HG02840 (cell line): Measurements from ENCODE around the gene LRRK2.
A peak's percentile ranks its signal among the peaks of the same experiment; 100 is the strongest.
"Not testable (repeated sequence)": the region's sequence is repeated elsewhere in the genome, so short reads cannot be mapped to it uniquely, and the experiment has no call there.

ENCODE experiments used
- ATAC-seq: cut with Tn5 transposase; IDR thresholded peaks from one replicate; pipeline ENCODE4 v1.9.1; 2021; ENCODE audit warnings: mild to moderate bottlenecking, moderate library complexity, moderate number of reproducible peaks; ENCODE audit not compliant: unreplicated experiment, low FRiP score

Gene LRRK2

DNA sequence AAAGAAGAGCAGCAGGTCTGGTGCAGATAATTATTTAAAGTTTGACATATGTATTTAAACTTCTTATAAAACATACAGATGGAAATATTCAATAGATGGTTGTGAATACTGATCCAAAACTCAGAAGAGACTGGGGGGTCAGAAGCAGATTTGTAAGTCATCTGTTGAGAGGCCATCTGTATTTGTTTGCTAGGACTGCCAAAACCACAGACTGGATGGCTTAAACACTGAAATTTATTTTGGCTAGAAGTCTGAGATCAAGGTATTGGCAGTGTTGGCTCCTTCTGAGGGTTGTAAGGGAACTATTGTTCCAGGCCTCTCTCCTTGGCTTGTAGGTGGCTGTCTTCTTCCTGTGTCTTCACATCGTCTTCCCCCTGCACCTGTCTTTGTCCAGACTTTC is 153.9 kb downstream of the LRRK2 start:
- no peak for ATAC-seq

DNA sequence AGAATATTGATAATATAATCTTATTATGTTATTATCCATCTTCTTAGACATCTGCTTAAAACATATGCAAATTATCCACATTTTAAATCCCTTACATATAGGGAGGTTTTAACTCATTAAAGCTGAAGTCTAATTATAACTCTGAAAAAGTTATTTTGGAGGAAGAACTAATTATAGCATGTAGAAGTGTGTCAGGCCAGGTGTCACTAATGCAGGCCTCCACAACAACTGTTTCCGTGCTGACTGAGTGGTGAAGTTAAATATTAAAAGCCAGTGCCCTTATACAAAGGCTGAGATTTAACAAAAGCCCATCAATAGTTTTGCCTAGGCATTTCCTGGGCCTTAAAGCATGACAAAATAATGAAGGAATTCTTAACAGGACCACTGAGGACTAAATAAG is 157.4 kb downstream of the LRRK2 start:
- ATAC-seq = peak; percentile 59

DNA sequence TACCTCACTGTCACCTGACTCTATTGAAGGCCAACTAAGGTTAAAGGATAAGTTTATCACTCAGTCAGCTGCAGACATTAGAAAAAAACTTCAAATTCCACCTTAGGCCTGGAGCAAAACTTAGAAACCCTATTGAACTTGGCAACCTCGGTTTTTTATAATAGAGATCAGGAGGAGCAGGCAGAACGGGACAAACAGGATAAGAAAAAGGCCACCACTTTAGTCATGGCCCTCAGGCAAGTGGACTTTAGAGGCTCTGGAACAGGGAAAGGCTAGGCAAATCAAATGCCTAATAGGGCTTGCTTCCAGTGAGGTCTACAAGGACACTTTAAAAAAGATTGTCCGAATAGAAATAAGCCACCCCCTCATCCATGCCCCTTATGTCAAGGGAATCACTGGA is 162.5 kb downstream of the LRRK2 start:
- not testable (repeated sequence) for ATAC-seq

DNA sequence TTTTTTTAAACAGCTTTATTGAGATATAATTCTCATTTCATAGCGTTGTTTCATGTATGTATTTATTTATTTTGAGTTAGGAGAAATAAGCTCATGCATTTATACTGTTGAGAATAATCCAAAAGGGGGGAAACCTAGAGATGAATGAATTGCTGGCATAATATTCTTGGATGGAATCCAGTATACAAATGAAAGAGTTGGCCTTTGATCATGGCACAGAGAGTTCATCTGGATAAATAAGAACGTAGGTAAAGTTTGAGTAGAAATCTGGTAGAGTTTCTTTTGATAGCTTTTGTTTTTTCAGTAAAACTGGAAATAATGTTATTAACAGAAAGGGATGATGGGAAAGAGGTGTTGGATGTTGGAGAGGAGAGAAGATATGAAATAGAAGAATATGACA is 166.2 kb downstream of the LRRK2 start:
- no peak for ATAC-seq

DNA sequence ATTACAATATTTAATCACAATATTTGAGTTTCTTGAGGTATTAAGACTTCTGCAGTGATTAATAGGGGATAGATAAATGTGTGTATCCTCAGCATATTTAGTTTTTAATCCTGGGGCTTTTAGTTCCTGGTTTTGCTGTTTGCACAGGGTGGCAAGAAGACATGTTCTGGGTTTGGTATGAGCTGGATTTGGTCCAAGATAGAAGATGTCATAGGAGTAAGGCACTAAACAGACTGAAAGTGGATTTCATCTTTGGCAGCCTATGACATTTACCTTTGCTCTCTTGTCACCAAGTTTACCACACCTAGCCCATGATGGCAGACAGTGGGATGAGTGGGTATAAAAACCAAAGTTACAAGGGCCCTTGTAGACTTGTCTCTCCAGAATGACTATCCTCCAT is 168.2 kb downstream of the LRRK2 start:
- ATAC-seq = no peak

DNA sequence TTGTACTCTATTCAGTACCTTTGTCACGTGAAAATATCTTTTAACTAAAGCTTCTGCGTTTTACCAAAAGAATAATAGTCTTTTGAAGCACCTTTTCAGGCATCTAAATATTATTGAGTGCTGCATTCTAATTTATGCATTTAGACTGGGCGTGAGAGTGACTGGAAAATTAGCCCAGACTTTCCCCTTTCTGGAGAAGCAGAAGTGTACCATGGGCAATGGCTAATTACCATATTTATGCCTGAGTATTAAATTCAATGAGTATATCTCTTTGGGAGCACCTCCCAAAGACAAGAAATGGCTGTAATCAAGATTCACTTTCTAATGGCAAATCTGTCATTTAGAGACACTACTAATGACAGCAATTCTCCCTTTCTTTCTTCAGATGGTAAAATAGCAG is 174.9 kb downstream of the LRRK2 start:
- no peak for ATAC-seq

DNA sequence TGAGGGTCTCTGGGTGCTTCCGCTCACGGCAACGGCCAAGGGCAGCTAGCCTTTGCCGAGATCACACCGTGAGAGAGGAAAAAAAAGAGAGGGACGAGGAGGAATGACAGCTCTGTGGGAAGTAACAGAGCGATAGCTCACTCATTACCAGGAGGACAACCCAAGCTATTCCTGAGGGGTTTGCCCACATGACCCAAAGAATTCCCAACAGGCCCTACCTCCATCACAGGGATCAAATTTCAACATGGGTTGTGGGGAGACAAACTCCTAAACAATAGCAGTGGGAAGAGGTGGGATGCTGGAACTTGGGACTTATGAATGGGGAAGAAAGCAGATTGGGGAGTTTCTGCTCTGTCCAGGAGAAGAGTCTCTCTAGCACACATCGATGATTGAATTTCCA is 180.6 kb downstream of the LRRK2 start:
- ATAC-seq = no peak
